Measurements from ENCODE around the gene SYNPO2L.

SYNPO2L gene

GRCh38 chr10:73601486-73601921 is 54.3 kb downstream of the SYNPO2L start:
- DNase-seq = no peak

GRCh38 chr10:73597346-73597745 is 58.5 kb downstream of the SYNPO2L start:
- DNase-seq = no peak

Data from NCI-H1694 (cell line).